Anterior cingulate cortex (tissue), 58 donors: ENCODE results near the gene RPS26.
"Not testable (repeated sequence)": the region's sequence is repeated elsewhere in the genome, so short reads cannot be mapped to it uniquely, and the experiment has no call there.

Experiments
- DNase-seq, 58 donors: peaks; one replicate each; lab custom pipeline; 2025; lab: John Stamatoyannopoulos, UW

Gene RPS26

GRCh38 chr12:56041552-56042429, at the start of gene RPS26:
Gene RPS26, plus strand, starts transcription at chr12:56041918. Its CDS starts 249 bp downstream, at chr12:56042167.
- peak; percentile 70 to 97 (median 92) for DNase-seq

DNA sequence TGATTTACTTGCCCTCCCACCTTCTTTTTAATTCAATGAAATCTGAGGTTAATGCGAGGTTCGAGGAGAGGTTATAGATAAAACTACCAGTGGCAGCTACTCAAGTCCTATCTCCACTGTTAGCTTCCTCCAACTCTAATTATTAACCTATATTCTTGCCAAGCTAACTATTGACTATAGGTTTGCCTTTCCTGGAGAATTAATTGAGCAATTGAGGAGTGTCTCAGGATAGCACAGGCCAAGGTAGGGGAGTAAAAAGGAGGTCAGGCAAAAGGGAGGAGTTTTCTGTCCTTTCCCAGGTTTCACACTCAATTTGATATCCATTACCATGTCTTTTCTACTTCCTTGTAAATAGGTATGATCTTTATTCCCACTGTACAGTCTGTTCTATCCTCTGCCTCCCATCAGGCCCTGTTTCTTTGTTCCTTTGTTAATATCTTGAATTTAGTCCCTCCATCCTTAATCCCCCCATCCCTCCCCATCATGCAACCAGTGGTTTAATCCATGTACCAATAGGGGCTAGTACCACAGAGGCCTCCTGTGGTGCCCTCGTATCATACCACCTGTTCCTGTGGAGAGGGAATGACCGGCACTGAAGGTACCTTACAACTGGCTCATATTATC, 48.4 kb upstream of the RPS26 start:
- no peak for DNase-seq

- DNase-seq, result no peak
These were observed 46.4 kb upstream of the RPS26 start for GRCh38 chr12:55995366-55995765.

- DNase-seq, result peak in 40 of 58 donors; percentile 2 to 69 (median 14)
These were observed 45.5 kb upstream of the RPS26 start for GRCh38 chr12:55996201-55996714.

- DNase-seq, result peak; percentile 48 to 99 (median 95)
These were observed 44.8 kb upstream of the RPS26 start, which contains the start of gene SUOX for GRCh38 chr12:55996715-55997534. Gene SUOX, plus strand, starts transcription at chr12:55997276. Its CDS starts 4,946 bp downstream, at chr12:56002222.

DNA sequence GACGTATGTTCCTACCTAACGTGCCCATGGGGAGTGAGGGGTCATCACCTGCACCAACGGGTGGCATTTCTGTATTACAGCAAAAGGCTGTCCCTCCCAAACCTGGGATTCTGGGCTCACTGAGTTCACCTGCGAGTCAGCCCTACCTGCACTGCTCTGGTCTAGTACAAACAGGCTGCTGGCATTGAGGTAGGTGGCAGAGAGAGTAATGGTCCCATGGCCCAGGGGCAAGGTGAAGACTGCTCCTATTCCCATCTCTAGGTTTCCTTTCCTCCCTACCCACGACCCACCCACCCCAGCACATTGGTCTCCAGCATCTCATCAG, 44.2 kb upstream of the RPS26 start:
- peak in 3 of 58 donors; percentile 28 to 54 (median 50) for DNase-seq

GRCh38 chr12:55999522-55999921, 42.2 kb upstream of the RPS26 start:
- not testable (repeated sequence) for DNase-seq

DNA sequence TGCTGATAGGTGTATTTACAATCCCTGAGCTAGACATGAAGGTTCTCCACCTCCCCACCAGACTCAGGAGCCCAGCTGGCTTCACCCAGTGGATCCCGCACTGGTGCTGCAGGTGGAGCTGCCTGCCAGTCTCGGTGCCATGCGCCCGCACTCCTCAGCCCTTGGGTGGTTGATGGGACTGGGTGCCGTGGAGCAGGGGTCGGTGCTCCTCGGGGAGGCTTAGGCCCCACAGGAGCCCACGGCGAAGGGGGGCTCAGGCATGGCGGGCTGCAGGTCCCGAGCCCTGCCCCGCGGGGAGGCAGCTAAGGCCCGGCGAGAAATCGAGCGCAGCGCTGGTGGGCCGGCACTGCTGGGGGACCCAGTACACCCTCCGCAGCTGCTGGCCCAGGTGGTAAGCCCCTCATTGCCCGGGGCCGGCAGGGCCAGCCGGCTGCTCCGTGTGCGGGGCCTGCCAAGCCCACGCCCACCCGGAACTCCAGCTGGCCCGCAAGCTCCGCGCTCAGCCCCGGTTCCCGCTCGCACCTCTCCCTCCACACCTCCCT, 41.6 kb upstream of the RPS26 start:
- not testable (repeated sequence) for DNase-seq

DNA sequence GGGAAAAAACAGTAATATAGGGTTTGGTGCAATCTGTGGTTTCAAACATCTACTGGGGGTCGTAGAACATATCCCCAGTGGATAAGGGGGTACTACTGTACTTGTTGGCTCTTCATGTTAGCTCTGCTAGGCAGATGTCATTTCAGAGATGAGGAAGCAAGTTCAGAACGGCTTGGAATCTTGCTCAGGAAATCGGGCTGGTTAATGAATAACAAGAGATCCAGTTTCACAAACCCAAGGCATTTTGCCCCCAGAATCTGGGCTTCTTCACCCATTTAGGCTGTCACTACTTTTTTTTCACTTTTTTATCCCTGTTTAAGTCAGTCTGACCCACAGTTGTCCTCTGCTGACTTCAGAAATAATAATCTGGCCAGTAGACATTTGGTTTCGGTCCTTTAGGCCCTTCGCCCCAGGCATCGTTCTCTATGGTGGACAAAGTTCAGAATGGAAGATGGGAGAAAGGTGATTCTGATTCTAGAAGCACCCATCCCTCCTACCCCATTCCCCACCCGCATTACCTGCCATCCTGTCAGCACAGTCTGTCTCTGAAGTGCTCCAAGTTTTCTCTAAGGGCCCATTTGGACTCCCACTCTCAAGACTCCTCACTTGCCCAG, 40.1 kb upstream of the RPS26 start:
- no peak for DNase-seq

DNA sequence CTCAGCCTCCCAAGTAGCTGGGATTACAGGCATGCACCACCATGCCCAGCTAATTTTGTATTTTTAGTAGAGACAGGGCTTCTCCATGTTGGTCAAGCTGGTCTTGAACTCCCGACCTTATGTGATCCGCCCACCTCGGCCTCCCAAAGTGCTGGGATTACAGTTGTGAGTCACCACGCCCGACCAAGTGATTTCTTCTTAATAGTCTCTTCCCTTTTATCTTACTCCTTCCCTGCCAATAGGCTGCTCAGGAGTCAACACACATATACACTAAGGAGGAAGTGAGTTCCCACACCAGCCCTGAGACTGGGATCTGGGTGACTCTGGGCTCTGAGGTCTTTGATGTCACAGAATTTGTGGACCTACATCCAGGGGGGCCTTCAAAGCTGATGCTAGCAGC, 38.3 kb upstream of the RPS26 start:
- DNase-seq, result not testable (repeated sequence)

GRCh38 chr12:56004211-56004610, 37.5 kb upstream of the RPS26 start:
- DNase-seq, result no peak

GRCh38 chr12:56007564-56008559, 33.9 kb upstream of the RPS26 start:
- peak in 46 of 58 donors; percentile 3 to 70 (median 44) for DNase-seq

DNA sequence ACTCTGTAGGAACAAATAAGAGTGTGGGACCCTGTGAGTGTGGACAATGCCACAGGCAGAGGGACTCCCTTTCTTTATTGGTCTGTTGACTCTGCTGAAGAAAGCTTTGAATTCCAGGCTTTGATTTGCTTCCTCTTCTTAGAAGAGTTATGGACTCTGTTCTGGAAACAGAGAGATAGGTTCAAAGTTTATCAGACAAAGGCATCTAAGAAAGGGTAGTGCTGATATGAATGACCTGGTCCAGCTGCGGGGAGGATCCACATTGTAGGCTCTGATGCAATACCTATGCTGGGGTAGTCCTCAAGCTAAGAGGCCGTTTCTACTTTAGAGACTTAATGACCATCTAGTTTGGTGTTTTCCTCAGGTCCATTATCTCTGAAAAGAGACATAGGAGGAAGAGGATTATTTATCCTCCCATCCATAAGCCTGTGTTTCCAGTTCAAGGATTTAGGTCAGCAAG, 31.6 kb upstream of the RPS26 start:
- no peak for DNase-seq

DNA sequence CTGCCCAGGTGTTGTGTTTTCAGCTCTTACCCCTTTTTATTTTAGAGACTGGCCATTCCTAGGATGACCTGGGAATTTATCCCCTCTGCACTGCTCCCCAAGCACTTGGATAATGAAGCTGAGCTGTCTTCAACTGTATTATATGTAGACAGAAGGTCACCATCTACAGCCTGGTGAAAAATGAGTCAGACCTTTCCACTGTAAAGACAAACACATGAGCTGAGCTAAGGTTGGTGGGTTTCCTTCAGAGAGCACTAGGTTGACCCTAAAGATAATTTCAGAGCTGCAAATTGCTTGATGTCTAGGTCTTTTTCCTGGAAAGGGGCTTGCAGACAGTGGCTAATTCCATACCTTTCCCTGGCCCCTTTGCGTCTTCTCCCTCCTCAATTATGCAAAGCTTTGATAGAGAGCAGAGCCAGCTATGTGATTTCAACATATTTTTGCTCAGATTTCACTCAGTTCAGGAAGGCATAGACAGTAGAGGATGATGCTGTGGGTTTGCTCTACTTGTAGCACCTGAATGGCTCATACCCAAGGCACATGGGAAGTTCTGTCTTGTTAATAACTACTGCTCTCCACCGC, 30.1 kb upstream of the RPS26 start:
- no peak for DNase-seq

GRCh38 chr12:56013482-56013881, 28.2 kb upstream of the RPS26 start:
- DNase-seq, result peak in 15 of 58 donors; percentile 3 to 74 (median 20)

DNA sequence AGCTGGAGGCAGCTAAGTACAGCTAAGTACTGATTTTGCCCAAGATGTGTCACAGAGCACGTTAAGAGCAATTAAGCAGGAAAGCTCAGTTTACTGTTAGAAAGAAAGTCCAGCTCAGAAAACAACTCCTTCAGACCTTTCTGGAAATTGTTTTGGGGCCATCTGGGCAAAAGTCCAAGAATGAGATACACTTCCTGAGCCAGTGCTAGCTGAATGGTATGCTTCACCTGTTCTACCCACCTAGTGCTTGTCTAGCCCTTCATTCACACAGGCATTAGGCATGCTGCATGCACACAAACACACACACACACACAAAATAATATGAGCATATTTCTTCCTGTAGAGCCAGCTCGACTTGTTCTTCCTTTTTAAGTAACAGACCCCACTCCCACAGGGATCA, 27.5 kb upstream of the RPS26 start:
- no peak for DNase-seq

DNA sequence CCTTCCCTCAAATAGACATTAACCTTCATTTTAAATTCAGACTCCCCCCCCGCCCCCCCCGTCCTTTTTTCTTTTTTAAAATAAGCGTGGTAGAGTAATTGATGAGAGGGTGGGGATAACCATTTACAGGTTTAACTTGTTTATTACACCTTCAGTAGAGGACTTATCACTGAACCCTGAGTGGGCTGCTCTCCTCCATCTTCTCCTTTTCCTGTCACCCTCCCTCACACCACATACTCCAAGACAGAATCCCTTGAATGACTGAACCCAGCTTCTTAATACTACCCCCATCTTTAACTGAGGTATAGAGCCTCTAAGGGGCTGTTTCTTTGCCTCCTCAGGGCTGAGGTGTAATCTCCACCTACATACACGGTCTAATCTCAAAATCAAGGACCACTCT, 24.5 kb upstream of the RPS26 start:
- no peak for DNase-seq

- DNase-seq, result no peak
These were observed 23.4 kb upstream of the RPS26 start for GRCh38 chr12:56018356-56018755.
